Right lobe of liver (tissue), 4 donors: ENCODE data around the gene XPO6.

Experiments
- POLR2A ChIP-seq: fragments of 450-650 bp; IDR thresholded peaks from one replicate; pipeline ENCODE4 v1.6.1; 2017; ENCODE audit warnings: antibody characterized with exemption, mild to moderate bottlenecking
- TF ChIP-seq, protein P1 (sequence below), 4 donors: fragments of 200-600 bp in 3 of 4; fragments of 450-650 bp in 1 of 4; IDR thresholded peaks; one replicate each; pipeline versions ENCODE4 v1.5.1 to v1.8.0; 2016 to 2022; ENCODE audit warnings: antibody characterized with exemption in 4 of 4, mild to moderate bottlenecking in 2 of 4
- donor health status: DM: no; HTN: no; CAD: no.
- donor health status: DM: no; HTN: no; CAD: no.
- donor health status: DM: no; HTN: yes; CAD: no.

DNA sequence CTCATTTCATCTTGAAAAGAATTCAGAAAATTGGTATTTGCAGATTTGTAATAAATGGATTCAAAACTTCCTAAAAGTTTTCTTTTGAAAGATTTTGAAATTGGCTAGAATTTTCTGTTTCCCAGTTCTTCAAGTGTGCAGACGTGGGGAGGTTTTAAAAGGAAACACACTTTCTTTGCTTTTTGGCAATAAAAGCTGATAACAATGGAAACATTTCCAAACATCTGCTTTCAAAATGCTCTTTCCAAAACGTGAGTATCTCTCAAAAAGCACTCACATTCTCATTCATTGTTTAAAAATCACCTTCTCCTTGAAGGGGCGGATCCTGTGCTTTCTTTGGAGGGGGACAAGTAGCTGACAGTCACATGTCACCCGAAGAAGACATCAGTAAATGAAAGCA is 139.7 kb downstream of the XPO6 start:
- TF ChIP-seq, protein P1, sequence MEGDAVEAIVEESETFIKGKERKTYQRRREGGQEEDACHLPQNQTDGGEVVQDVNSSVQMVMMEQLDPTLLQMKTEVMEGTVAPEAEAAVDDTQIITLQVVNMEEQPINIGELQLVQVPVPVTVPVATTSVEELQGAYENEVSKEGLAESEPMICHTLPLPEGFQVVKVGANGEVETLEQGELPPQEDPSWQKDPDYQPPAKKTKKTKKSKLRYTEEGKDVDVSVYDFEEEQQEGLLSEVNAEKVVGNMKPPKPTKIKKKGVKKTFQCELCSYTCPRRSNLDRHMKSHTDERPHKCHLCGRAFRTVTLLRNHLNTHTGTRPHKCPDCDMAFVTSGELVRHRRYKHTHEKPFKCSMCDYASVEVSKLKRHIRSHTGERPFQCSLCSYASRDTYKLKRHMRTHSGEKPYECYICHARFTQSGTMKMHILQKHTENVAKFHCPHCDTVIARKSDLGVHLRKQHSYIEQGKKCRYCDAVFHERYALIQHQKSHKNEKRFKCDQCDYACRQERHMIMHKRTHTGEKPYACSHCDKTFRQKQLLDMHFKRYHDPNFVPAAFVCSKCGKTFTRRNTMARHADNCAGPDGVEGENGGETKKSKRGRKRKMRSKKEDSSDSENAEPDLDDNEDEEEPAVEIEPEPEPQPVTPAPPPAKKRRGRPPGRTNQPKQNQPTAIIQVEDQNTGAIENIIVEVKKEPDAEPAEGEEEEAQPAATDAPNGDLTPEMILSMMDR (IDR thresholded peaks at IDR 0.05) = no peak
- no peak for TF ChIP-seq POLR2A
